OCI-LY1 (cell line): ENCODE measurements around the gene CST9L.

Experiments used
- EZH2 ChIP-seq: fragments of 200-600 bp; sonication (generic), shearing (Covaris generic); IDR thresholded peaks from 2 replicates; pipeline ENCODE4 v1.8.0; 2017; ENCODE audit warnings: borderline replicate concordance, mixed run types, mild to moderate bottlenecking, antibody characterized with exemption, low read length, moderate library complexity, mixed read lengths
- TF ChIP-seq, protein P1 (sequence below): fragments of 200-600 bp; sonication (generic), shearing (Covaris generic); IDR thresholded peaks from 2 replicates; pipeline ENCODE4 v1.5.1; 2017; ENCODE audit warnings: mild to moderate bottlenecking, antibody characterized with exemption, low read length, moderate library complexity, mixed read lengths

DNA sequence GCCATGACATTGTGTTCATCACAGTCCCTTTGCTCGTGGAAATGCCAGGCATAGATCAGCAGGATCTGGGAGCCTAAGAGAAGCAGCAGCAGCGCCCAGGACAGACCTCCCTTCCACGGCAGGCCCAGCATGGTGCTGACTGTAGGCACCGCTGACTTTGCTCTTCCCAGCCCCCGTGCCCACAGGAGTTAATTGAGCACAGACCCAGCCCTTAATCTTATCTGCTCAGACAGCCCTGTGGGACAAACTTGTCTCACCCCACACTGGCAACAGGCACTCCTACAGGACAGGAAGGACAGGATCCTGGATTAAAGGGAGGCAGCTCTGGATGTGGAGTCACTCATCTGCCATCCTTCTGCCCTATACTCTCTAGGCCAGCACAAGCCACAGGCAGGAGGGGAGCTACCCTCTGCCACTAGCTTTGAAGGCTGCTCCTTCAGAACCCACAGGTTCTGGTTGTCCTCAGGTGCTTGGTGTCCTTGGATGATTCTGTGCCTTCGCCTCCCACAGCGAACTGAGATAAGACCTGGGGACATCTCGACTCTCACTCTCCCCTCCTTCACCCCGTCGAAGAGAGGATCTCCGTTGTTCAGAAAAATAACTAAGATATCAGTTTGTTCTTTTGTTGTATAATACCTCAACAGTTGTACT, at the start of gene CST9L:
- TF ChIP-seq EZH2: no peak
- TF ChIP-seq, protein P1, sequence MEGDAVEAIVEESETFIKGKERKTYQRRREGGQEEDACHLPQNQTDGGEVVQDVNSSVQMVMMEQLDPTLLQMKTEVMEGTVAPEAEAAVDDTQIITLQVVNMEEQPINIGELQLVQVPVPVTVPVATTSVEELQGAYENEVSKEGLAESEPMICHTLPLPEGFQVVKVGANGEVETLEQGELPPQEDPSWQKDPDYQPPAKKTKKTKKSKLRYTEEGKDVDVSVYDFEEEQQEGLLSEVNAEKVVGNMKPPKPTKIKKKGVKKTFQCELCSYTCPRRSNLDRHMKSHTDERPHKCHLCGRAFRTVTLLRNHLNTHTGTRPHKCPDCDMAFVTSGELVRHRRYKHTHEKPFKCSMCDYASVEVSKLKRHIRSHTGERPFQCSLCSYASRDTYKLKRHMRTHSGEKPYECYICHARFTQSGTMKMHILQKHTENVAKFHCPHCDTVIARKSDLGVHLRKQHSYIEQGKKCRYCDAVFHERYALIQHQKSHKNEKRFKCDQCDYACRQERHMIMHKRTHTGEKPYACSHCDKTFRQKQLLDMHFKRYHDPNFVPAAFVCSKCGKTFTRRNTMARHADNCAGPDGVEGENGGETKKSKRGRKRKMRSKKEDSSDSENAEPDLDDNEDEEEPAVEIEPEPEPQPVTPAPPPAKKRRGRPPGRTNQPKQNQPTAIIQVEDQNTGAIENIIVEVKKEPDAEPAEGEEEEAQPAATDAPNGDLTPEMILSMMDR: no peak
